ENCODE results near the gene ARID1B. TPM values are rescaled to one million over a fixed set of nuclear protein-coding genes. Genes with fewer than 3 reads are reported as not detected.

Gene ARID1B
- total and polyA plus RNA-seq, 9 of the 15 experiments (the other 6 are each of a cell fraction or from before 2014, with no cell fraction given): 12.5 to 50.5 (median 25.8) TPM

DNA sequence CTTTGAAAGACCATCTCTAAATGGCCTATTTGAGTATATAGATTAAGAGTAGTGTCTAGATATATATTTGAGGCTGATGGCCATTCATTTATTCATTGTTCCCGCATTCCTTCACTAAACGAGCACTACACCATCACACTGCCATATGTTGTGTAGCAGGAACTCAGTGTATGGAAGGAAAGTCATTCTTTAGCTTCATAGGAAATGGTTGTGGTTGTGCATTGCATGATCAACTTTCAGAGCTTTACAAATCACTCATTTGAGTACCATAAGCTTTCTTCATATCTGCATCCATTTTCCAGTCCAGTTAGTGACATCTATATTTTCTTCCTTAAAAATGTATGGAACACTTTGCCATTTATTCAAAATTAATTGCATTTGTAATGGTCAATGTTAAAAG is 97.9 kb downstream of the ARID1B start:
- Histone ChIP-seq H4K20me1 (replicated peaks; ENCODE audit: control insufficient read depth, insufficient read depth, low read length) (peaks cover 18% of the 10 kb centered on the region; the same call in 1 of the 2 replicates), H3K4me2 (ENCODE audit: insufficient read depth, low read length) (no peak overlapping the region), H3K79me2 (ENCODE audit: control insufficient read depth, insufficient read depth, low read length) (peaks cover 85% of the 10 kb centered on the region), H3K9me3 (replicated peaks; ENCODE audit: control insufficient read depth, insufficient read depth, low read depth, low read length) (no peaks in the 10 kb centered on the region), H3K27me3 (ENCODE audit: control insufficient read depth in 2 of 2, insufficient read depth in 2 of 2, low read length in 2 of 2) (no peaks in the 10 kb centered on the region), H3K4me3 (no peak overlapping the region), H3K9me1 (ENCODE audit: control insufficient read depth, insufficient read depth, low read length) (no peaks in the 10 kb centered on the region), H3K9ac (ENCODE audit: insufficient read depth in 1 of 2, low read depth in 2 of 2, low read length in 2 of 2) (no peak overlapping the region), H3K4me1 (replicated peaks in 1 of 2; ENCODE audit: control insufficient read depth in 2 of 2, insufficient read depth in 2 of 2, low read length in 2 of 2) (peaks cover 0 to 5% of the 10 kb centered on the region in 2 experiments; a peak in 2 of 5 replicates), H3K27ac (ENCODE audit: extremely low read depth, low read depth, low read length) (no peak overlapping the region), H2AFZ (ENCODE audit: low read depth, low read length) (no peak overlapping the region), H3K36me3 (ENCODE audit: control insufficient read depth, insufficient read depth, low read length) (no peaks in the 10 kb centered on the region)
- BruUV-seq (replicated peaks): no TSS peak
- 59% methylated on average over 2 of the region's 2 CpGs for WGBS (ENCODE audit: insufficient coverage, low coverage, missing lambda C conversion rate)
- no peak for DNase-seq (ENCODE audit: extremely low read depth in 1 of 4, low spot score in 3 of 4)
- TF ChIP-seq SP2 (IDR thresholded peaks at IDR 0.05; ENCODE audit: extremely low read depth, low read depth, low read length, poor library complexity, severe bottlenecking) (no peak), ETV5 (CRISPR knock-in tag; IDR thresholded peaks at IDR 0.05; ENCODE audit: low read depth) (no peak), PTRF (tag; IDR thresholded peaks at IDR 0.05) (no peak), KDM5B (IDR thresholded peaks at IDR 0.05; ENCODE audit: insufficient replicate concordance, low read depth, low read length) (no peak), SMARCB1 (IDR thresholded peaks at IDR 0.05; ENCODE audit: insufficient read length, low read depth) (no peak)
- TF ChIP-seq, protein P1, sequence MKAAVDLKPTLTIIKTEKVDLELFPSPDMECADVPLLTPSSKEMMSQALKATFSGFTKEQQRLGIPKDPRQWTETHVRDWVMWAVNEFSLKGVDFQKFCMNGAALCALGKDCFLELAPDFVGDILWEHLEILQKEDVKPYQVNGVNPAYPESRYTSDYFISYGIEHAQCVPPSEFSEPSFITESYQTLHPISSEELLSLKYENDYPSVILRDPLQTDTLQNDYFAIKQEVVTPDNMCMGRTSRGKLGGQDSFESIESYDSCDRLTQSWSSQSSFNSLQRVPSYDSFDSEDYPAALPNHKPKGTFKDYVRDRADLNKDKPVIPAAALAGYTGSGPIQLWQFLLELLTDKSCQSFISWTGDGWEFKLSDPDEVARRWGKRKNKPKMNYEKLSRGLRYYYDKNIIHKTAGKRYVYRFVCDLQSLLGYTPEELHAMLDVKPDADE (conservative IDR thresholded peaks at IDR 0.05; ENCODE audit: control insufficient read depth, low read depth, low read length): no peak
- FAIRE-seq: no peak
- POLR2A ChIA-PET: interaction anchor here (0.8 kb wide), 1 partner anchor 16 kb away, joined by 4 read pairs; no protein-coding TSS in a partner anchor
- in situ Hi-C loops (cut with MboI): no loop called here
- intact Hi-C loops (cut with micrococcal nuclease): loop anchor here (5.0 kb wide), 1 partner anchor 147 kb away; no protein-coding TSS in a partner anchor
- CTCF ChIA-PET (ENCODE audit: low intra/inter-chr PET ratio): no interaction called here
- ATAC-seq: no peak
